ENCODE data around the gene LAMA2.
"Not testable (repeated sequence)": the region's sequence is repeated elsewhere in the genome, so short reads cannot be mapped to it uniquely, and the experiment has no call there.

LAMA2 gene

GRCh38 chr6:129134535-129134934 lies 251.6 kb downstream of the LAMA2 start:
- no peak for DNase-seq

GRCh38 chr6:129135451-129135850 lies 252.5 kb downstream of the LAMA2 start:
- DNase-seq, result no peak

- no peak for DNase-seq
Observed at GRCh38 chr6:129136751-129137150, 253.8 kb downstream of the LAMA2 start.

GRCh38 chr6:129138739-129139405 lies 255.9 kb downstream of the LAMA2 start:
- DNase-seq, result no peak

DNA sequence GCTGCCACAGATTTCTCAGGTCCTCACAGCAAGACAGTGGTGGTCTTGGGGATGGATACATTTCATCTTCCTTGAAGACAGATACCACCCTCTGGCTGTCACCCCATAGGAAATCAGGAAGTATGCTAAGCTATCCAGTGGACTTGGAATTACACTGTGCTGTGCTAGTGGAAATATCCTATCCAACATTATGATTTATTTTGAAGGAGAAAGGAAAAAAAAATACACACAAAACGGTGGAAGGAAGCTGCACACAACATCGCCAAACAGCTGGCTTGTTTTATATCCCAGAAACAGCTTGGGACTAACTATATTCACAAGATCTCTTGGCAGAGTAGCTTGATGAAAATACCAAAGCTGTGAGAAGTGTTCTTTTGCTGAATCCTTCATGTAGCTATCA lies 257.6 kb downstream of the LAMA2 start:
- no peak for DNase-seq

- no peak for DNase-seq
Observed at GRCh38 chr6:129141499-129141898, 258.6 kb downstream of the LAMA2 start.

DNA sequence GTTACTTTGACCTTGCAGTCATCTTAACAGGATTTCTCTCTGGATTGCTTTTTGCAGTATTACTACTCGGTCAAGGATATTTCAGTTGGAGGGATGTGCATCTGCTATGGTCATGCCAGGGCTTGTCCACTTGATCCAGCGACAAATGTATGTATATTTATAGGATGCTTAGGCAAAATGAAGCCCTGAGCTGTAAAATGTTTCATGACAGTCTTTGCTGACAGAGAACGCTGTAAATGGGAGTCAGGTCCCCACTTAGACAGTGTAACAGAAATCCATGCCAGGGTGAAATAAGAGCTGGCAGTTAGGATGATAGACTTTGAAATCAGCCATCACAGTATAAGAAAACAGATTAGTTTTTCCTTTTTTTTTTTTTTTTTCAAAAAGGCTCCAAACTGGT lies 264.0 kb downstream of the LAMA2 start:
- no peak for DNase-seq

DNA sequence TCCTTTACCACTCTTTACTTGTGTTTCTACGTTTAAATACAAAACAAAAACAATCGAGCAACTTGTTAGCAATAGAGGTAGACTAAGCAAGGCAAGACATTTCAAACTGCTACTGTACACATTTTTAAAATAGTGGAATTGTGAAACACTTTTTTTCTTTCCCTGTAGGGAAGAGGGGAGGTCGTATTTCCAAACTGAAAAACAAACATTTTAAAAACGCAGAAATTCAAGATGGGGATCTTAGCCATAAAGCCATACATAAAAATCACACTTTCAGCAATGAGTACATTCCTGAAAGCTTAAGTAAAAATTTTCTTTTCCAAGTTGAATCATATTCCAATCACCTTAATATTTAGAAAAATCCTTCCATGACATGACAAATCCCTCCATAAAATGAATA lies 267.6 kb downstream of the LAMA2 start:
- no peak for DNase-seq

DNA sequence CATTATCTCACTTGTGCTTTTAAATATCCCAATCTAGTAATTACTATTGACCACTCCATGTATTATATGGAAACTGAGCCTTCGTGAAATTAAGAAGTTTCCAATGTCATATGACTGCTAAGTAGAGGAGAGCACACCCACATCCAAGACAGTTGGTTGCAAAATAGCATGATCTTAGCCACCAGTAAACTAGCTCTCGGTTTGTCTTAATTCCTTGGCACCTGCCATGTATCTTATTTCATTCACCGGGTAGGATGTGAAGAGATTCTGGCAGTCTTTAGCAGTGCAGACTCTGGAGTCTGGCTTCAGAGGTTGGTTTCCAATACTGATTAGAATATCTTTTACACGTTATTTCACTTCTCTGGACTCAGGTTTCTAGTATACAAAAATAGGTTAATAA lies 270.3 kb downstream of the LAMA2 start:
- DNase-seq, result no peak

DNA sequence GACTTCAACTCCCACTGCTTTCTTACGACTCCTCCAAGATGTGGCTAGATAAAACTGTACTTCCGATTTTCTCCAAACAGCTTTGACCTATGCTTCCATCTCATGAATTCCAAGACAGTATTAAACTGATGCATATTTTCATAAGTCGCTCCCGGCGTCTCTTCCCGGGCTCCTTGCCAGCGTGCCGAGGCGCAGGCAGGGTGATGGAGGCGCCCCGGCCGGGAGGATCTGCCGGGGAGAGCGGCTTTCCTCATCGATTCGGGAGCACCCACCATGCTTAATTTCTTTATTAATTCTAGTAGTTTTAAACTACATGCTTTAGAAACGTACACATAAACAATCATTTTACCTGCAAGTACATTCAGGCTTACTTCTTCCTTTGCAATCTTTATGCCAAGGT lies 276.3 kb downstream of the LAMA2 start:
- DNase-seq, result not testable (repeated sequence)

GRCh38 chr6:129162605-129163004 lies 279.7 kb downstream of the LAMA2 start:
- no peak for DNase-seq

DNA sequence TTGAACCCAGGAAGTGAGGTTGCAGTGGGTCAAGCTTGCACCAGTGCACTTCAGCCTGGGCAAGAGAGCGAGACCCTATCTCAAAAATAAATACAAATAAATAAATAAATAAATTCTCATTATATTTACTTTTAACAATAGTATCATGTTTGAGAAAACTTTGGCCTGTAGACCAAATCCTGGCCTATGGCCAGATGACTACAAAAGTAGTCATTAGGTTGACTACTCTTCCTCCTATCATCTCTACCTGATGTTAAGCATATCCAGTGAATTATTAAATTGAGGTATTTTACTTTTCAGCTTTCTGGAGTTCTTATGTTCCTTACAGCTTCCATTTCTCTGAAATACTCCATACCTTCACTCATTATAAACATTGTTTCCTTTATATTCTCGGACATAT lies 280.6 kb downstream of the LAMA2 start:
- no peak for DNase-seq

DNA sequence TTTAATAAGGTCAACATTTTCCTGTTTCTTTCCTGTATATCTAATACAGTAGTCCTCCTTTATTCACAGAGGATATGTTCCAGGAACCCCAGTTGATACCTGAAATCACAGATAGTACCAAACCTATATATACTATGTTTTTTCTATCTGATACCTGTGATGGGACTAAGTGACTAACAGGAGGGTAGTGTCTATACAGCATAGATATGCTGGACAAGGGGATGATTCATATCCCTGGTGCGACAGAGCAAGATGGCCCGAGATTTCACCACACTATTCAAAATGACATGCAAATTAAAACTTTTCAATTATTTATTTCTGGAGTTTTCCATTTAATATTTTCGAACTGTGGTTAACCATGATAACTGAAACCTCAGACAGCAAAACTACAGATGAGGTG lies 281.1 kb downstream of the LAMA2 start:
- DNase-seq, result no peak

DNA sequence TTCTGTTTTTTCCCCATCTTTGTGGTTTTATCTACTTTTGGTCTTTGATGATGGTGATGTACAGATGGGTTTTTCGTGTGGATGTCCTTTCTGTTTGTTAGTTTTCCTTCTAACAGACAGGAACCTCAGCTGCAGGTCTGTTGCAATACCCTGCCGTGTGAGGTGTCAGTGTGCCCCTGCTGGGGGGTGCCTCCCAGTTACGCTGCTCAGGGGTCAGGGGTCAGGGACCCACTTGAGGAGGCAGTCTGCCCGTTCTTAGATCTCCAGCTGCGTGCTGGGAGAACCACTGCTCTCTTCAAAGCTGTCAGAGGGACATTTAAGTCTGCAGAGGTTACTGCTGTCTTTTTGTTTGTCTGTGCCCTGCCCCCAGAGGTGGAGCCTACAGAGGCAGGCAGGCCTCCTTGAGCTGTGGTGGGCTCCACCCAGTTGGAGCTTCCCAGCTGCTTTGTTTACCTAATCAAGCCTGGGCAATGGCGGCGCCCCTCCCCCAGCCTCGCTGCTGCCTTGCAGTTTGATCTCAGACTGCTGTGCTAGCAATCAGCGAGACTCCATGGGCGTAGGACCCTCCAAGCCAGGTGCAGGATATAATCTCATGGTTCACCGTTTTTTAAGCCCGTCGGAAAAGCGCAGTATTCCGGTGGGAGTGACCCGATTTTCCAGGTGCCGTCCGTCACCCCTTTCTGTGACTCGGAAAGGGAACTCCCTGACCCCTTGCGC lies 289.5 kb downstream of the LAMA2 start:
- not testable (repeated sequence) for DNase-seq

- no peak for DNase-seq
Observed at GRCh38 chr6:129175066-129175465, 292.1 kb downstream of the LAMA2 start.

GRCh38 chr6:129177801-129178200 lies 294.9 kb downstream of the LAMA2 start:
- DNase-seq, result no peak

DNA sequence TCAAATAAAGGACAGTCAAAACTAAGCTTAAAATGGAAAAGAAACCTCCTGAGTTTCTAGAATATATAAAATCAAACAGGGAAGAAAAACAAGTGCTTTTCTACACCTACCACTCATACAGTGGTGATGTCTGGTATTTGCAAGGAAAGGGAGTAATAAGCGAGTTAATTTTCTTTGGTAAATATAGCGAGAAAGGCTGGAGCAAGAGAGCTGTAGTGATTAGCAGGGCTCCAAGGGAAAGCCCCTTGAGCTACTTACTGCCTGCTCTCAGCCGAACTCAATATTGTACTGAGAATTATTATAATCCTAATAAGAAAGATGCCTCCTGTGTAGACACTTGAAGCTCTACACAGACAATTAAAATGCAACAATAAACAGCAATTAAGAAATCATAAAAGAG lies 296.3 kb downstream of the LAMA2 start:
- DNase-seq, result no peak

DNA sequence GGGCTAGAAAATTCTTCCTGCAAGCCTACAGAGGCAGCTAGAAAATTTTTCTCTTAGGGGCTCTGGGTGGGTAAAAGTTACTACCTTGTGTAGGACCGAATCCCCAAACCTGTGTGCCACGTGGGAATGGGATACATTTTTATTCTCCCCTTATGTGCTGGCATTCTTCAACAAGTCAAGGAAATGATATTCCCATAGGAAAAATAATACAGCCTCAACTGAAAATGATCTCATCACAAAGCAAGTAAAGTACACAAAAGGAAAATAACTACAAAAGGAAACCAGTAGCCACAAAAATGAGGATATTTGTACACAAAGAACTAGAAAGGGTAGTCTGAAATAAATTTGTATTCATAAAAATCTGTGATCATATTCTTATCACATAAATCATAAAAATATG lies 298.1 kb downstream of the LAMA2 start:
- no peak for DNase-seq

DNA sequence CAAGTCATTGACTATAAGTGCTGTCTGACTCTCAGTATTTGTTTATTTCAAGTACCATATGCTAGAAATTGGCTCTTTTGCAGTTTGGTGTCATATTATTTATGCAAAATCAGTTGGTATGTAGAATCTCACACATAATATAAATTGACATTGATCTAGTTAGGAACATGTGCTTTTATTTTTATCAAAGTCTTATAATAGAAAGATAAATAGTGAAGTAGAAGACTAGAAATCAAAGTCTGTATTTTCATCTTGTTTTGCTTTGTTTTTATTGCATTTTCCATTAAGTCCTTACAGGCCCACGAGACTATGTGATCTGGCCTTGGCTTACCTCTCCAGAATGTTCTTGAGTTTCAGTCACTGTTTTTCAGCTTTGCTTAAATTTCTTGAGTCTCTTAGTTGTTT lies 300.3 kb downstream of the LAMA2 start:
- no peak for DNase-seq

GRCh38 chr6:129183681-129184301 lies 300.9 kb downstream of the LAMA2 start:
- no peak for DNase-seq

- no peak for DNase-seq
Observed at GRCh38 chr6:129184324-129184723, 301.4 kb downstream of the LAMA2 start.

GRCh38 chr6:129184808-129185366 lies 301.9 kb downstream of the LAMA2 start:
- DNase-seq, result no peak

GRCh38 chr6:129186988-129187387 lies 304.1 kb downstream of the LAMA2 start:
- DNase-seq, result no peak

GRCh38 chr6:129188306-129188705 lies 305.4 kb downstream of the LAMA2 start:
- no peak for DNase-seq
